ENCODE data around the gene MFN2.
A peak's percentile ranks its signal among the peaks of the same experiment; 100 is the strongest.
"Not testable (repeated sequence)": the region's sequence is repeated elsewhere in the genome, so short reads cannot be mapped to it uniquely, and the experiment has no call there.

Gene MFN2

DNA sequence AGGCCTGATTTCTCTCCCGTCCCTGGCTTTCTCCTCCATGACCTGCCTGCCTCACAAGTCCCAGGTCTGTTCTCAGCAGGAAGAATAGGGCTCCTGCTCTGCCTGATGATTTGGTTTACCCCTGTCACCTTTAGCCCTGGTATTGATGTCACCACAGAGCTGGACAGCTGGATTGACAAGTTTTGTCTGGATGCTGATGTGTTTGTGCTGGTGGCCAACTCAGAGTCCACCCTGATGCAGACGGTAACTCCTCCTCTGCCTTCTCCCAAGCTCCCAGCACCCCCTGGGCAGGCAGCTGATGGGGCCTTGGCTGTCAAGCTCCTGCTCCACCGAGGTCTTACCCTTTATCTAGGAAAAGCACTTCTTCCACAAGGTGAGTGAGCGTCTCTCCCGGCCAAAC lies 18.4 kb downstream of the MFN2 start:
- DNase-seq (ENCODE audit: low spot score): no peak

DNA sequence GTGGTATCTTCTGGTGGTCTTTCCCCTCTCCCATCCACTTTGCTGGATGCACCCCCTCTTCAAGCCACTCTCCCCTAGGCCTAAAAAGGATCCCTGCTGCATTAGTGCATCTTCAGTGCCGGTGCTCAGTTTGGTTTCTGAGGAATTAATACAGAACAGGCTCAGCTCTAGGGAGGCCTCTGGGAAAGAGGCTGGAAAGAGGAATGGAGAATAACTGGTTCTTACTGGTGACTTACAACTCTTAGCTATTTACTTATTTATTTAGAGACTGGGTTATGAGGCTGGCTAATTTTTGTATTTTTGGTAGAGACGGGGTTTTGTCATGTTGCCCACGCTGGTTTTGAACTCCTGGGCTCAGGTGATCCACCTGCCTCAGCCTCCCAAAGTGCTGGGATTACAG lies 19.0 kb downstream of the MFN2 start:
- no peak for DNase-seq (ENCODE audit: low spot score)

- DNase-seq (ENCODE audit: low spot score): peak; percentile 48
Measured at GRCh38 chr1:12001249-12001917, 21.1 kb downstream of the MFN2 start.

GRCh38 chr1:12001996-12002493 lies 21.8 kb downstream of the MFN2 start:
- no peak for DNase-seq (ENCODE audit: low spot score)

DNA sequence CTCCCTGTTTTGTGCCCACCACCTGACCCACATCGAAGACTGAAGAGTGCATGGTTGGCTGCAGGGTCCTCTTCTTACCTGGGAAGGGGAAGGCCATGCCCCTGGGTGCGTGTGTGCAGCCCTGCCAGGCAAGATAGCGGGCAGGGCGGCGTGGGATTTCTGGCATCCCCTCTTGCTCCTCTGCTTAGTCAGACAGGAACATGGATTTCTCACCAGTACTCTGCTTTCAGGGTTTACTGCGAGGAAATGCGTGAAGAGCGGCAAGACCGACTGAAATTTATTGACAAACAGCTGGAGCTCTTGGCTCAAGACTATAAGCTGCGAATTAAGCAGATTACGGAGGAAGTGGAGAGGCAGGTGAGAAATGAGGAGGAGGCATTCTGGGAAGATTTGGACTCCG lies 23.5 kb downstream of the MFN2 start:
- DNase-seq (ENCODE audit: low spot score): no peak

DNA sequence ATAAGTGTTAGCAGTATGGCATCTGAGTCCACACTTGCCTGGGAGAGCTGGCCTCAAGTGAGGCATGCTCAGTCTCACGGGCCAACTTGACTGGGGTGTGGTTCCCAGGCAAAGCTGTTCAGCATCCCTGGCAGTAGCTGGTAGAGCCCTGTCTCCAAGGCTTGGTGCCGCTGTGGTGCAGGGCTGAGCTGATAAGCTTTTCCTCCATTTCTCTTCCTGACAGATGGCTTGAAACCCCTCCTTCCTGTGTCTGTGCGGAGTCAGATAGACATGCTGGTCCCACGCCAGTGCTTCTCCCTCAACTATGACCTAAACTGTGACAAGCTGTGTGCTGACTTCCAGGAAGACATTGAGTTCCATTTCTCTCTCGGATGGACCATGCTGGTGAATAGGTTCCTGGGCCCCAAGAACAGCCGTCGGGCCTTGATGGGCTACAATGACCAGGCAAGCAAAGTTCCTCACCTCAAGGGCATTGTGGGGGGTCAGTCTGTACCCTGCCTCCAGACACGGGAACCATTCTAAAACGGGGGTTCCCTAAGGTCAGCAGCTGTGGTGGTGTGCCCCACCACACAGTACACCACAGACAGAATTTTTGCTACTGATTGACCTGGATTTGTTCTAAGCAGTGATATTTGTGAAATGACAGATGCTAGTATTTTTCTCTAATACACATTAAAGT lies 25.4 kb downstream of the MFN2 start:
- DNase-seq (ENCODE audit: low spot score): no peak

DNA sequence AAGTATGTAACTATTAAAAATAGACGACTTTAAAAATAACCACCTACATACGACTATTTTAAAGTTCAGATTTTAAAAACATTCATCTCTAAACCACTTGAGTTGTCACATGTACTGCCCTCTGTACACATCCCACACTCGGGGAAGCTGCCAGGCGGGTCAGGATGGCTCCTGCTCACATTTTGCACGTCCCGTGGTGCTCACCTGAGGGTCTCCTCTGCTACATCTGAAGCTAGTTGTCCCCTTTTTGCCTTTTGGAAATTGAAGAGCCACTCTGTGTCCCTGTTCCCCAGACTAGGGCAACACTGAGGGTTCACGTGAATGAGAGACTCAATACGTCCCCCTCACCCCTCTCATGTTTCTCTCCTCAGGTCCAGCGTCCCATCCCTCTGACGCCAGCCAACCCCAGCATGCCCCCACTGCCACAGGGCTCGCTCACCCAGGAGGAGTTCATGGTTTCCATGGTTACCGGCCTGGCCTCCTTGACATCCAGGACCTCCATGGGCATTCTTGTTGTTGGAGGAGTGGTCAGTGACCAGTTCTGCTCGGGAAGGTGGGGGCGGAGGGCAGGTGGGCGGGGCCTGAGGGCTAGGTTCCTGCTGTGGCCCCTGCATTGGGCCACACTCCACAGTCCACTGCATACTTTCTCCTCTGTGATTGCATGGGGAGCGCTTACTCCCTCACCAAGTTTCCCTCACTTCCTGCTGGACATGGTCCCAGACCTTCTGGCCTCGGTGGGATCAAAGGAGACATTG lies 26.1 kb downstream of the MFN2 start:
- DNase-seq (ENCODE audit: low spot score): peak; percentile 59

DNA sequence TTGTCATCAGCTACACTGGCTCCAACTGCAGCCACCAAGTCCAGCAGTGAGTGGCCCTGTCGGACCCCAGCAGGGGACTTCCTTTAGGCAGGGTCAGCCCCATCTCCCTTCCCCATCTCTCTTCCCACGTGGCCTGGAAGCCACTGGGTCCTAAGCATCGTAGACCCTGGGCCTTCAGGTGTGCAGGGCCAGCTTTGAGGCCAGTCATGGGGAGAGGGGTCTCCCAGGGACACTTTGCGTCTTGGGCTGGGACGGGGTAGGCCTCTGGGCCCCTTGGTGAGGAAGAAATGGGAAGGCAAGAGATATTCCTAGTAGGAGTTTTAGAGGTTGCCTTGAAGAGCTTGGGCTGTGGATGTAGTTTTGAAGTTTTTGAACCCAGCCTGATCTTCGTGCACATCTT lies 27.0 kb downstream of the MFN2 start:
- no peak for DNase-seq (ENCODE audit: low spot score)

DNA sequence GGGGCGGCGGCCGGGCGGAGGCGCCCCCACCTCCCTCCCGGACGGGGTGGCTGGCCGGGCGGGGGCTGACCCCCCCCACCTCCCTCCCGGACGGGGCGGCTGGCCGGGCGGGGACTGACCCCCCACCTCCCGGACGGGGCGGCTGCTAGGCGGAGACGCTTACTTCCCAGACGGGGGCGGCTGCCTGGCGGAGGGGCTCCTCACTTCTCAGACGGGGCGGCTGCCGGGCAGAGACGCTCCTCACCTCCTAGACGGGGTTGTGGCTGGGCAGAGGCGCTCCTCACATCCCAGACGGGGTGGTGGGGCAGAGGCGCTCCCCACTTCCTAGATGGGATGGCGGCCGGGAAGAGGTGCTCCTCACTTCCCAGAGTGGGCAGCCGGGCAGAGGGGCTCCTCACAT lies 28.1 kb downstream of the MFN2 start:
- DNase-seq (ENCODE audit: low spot score): not testable (repeated sequence)

DNA sequence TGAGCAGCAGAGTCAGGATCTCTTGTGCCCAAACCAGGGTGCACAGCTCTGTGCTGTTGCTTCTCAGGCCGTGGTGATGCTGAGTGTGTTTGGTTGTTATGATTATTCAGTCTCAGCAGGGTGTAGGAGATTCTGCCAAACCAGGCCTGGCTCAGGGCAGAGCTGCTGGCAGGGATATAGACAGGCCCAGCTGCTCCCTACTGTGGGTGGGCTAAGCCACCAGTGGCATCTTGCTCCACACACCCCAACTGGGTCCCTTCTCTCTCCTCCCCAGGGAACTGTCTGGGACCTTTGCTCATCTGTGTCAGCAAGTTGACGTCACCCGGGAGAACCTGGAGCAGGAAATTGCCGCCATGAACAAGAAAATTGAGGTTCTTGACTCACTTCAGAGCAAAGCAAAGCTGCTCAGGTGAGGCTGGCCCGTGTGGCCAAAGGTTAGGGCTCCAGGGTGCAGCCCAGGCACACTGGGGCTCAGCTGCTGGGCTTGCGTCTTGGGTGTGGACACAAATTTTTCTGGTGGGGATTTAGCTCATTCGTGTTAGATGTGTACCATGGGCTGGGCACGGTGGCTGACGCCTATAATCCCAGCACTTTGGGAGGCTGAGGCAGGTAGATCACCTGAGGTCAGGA lies 29.2 kb downstream of the MFN2 start:
- DNase-seq (ENCODE audit: low spot score): no peak

DNA sequence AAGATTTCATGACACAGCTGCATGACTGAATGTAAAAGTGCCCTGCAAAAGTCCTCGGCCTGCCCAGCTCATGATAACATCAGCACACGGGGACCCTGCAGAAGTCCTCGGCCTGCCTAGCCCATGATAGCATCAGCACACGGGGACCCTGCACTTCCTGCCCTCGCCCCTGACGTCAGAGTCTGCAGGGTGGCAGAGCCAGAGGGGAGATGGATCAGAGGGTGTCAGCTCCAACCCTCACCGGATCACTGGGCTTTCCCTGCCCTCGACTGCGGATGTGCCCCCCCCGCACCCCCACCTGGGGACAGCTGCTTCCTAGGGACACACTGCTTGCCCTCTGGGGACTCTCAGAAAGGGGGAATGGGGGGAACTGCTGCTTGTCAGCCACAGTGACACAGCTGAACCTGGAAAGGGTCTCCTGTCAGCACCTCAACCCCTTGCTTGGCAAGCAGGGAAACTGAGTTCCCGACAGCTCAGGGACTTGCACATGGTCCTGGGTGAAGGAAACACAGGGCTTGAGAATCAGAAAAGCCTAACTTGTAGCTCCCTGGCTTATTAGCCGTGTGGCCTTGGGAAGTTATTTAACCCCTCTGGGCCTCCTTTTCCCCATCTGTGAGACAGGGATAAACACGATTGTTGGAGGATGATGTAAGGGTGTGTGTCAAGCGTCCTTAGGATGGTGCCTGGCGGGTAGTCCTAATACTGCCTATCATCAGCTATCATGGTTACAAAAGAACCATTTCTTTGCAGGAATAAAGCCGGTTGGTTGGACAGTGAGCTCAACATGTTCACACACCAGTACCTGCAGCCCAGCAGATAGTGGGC lies 30.7 kb downstream of the MFN2 start:
- no peak for DNase-seq (ENCODE audit: low spot score)

- no peak for DNase-seq (ENCODE audit: low spot score)
Measured at GRCh38 chr1:12011998-12012397, 31.8 kb downstream of the MFN2 start.

- DNase-seq (ENCODE audit: low spot score): no peak
Measured at GRCh38 chr1:12012560-12013316, 32.5 kb downstream of the MFN2 start.

DNA sequence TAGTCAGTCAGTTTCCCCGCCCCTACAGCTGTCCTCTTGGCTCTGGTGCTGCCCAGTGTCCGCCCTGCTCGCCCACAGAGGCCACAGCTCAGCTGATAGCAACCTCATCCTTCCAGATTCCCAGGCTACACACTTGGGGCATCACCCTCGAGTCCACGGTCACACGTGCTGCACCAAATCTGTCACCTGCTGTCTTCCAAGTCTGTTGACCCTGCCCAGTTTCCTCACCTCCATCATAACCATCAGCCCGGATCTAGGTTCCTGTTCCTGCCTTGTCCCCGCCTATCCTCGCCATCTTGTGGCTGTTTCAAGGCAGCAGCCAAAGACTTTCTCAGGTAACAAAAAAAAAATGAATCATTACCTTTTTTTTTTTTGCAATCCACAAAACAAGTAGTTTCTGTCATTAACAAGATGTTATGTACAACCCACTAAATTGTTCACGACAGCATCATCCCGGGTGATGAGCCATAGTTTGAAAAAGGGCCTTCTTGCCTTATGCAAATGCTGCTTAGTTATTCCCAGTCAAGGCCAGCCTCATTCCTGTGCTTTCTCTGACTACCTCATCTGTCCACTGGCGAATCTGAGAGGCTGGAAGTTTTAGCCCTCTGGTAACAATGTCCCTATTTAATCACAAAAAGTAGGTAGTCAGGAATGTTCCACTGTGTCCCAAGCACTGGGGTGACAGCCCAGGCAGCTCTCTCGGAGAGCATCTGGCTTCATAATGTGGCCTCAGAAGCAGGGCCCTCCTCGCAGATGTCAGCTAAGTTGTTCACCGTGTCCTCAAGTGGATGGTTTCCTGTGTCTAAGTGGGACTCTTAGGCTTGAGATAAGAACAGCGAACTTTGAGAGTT lies 34.1 kb downstream of the MFN2 start:
- DNase-seq (ENCODE audit: low spot score): no peak

GRCh38 chr1:12015001-12015491 lies 34.8 kb downstream of the MFN2 start:
- no peak for DNase-seq (ENCODE audit: low spot score)

- DNase-seq (ENCODE audit: low spot score): no peak
Measured at GRCh38 chr1:12015499-12015898, 35.3 kb downstream of the MFN2 start.

GRCh38 chr1:12016182-12016581 lies 35.9 kb downstream of the MFN2 start:
- DNase-seq (ENCODE audit: low spot score): no peak

GRCh38 chr1:12019858-12020509 lies 39.7 kb downstream of the MFN2 start:
- DNase-seq (ENCODE audit: low spot score): no peak

DNA sequence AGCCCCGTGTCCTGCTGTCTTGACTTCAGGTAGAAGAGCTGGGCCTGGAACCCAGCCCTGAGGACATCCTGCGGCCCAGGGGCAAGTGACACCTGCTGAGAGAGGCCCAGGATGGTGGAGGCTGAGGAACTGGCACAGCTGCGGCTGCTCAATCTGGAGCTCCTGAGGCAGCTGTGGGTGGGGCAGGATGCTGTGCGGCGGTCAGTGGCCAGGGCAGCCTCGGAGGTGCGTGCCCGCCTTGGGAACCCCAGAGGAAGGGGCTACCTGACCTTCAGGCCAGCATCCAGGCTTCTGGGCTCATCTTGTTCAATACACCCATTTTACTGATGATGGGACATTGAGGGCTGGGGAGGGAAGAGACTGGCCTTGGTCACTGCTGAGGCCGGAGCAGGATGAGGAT lies 41.4 kb downstream of the MFN2 start:
- DNase-seq (ENCODE audit: low spot score): no peak

Data from putamen (tissue), 1 donor.